HepG2 (cell line): ENCODE results near the gene PHACTR1.

ENCODE experiments used
- CCAR2 ChIP-seq: fragments of 200-400 bp; formaldehyde crosslinking; optimal IDR thresholded peaks from 2 replicates; pipeline ENCODE3; 2018; ENCODE audit warnings: low read depth, mild to moderate bottlenecking, low read length, moderate library complexity
- POLR2A ChIP-seq, 2 experiments: IDR thresholded peaks; 2 replicates each; pipeline ENCODE4 v1.6.1; 2011; ENCODE audit warnings: low read depth in 2 of 2, low read length in 2 of 2, mild to moderate bottlenecking in 1 of 2, moderate library complexity in 1 of 2; ENCODE audit not compliant: insufficient read depth in 1 of 2
- ZNF441 ChIP-seq: sonication (generic); formaldehyde crosslinking; IDR thresholded peaks from 2 replicates; pipeline ENCODE4 v1.7.0; 2021; ENCODE audit warnings: missing genetic modification reagents, borderline replicate concordance
- ZNF839 ChIP-seq: sonication (generic); formaldehyde crosslinking; IDR thresholded peaks from 2 replicates; pipeline ENCODE4 v1.4.0; 2020; ENCODE audit warnings: missing genetic modification reagents, mild to moderate bottlenecking, borderline replicate concordance
- TF ChIP-seq, protein P1 (sequence below): sonication (generic); formaldehyde crosslinking; IDR thresholded peaks from 2 replicates; pipeline ENCODE4 v1.4.0; 2020; ENCODE audit warnings: mild to moderate bottlenecking, missing genetic modification reagents

- TF ChIP-seq, protein P1, sequence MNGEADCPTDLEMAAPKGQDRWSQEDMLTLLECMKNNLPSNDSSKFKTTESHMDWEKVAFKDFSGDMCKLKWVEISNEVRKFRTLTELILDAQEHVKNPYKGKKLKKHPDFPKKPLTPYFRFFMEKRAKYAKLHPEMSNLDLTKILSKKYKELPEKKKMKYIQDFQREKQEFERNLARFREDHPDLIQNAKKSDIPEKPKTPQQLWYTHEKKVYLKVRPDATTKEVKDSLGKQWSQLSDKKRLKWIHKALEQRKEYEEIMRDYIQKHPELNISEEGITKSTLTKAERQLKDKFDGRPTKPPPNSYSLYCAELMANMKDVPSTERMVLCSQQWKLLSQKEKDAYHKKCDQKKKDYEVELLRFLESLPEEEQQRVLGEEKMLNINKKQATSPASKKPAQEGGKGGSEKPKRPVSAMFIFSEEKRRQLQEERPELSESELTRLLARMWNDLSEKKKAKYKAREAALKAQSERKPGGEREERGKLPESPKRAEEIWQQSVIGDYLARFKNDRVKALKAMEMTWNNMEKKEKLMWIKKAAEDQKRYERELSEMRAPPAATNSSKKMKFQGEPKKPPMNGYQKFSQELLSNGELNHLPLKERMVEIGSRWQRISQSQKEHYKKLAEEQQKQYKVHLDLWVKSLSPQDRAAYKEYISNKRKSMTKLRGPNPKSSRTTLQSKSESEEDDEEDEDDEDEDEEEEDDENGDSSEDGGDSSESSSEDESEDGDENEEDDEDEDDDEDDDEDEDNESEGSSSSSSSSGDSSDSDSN (CRISPR knock-in tag): no peak
- TF ChIP-seq ZNF839: no peak
- no peak for TF ChIP-seq ZNF441 (CRISPR knock-in tag)
- no peak for TF ChIP-seq CCAR2
- TF ChIP-seq POLR2A (IDR thresholded peaks at IDR 0.05; ENCODE audit: insufficient read depth in 1 of 2, low read depth in 2 of 2, low read length in 2 of 2): no peak
These were observed 442.7 kb downstream of the PHACTR1 start for GRCh38 chr6:13159300-13159699.
